MM.1S (cell line): Measurements from ENCODE around the gene USP11.

Experiments
- EZH2 ChIP-seq: fragments of 300-600 bp; sonication (generic); optimal IDR thresholded peaks from 2 replicates; pipeline ENCODE3; 2017; ENCODE audit warnings: low read depth, mild to moderate bottlenecking, antibody characterized with exemption, low read length, mixed read lengths
- EZH2phosphoT487 ChIP-seq: fragments of 300-600 bp; sonication (generic); IDR thresholded peaks from 2 replicates; pipeline ENCODE4 v1.6.1; 2018; ENCODE audit warnings: antibody characterized with exemption, low read length
- TF ChIP-seq, protein P1 (sequence below): fragments of 300-600 bp; sonication (generic); IDR thresholded peaks from 2 replicates; pipeline ENCODE4 v1.5.1; 2016; ENCODE audit warnings: antibody characterized with exemption, low read length, mixed read lengths

DNA sequence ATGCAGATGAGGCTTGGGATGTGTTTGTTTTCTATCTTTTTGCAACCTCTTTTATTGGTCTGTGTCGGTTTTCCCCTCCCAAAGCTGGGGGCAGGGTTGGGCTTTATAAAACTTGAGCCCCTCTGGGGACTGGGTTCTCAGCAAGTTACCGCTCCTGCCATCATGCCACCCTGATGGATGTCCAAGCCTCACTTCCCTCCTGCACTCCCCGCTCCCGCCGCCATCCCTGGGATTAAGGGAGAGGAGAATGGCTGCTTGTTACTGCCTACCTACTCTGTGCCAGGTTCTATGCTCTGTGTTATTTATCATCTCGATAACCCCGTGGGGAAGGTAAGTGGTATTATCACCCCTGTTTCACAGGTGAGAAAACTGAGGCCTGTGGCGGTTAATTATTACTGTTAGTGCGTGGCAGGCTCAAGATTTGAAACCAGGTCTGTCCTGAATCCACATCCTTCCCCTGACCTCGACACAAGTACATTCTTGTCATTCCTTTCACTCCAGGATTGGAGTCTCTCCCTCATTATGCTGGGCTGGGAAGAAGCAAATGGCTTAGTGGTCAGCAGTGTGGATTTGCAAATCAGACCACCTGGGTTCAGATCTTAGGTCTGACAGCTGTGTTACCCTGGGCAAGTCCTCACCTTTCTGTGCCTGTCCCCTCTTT, 34.7 kb upstream of the USP11 start:
- TF ChIP-seq, protein P1, sequence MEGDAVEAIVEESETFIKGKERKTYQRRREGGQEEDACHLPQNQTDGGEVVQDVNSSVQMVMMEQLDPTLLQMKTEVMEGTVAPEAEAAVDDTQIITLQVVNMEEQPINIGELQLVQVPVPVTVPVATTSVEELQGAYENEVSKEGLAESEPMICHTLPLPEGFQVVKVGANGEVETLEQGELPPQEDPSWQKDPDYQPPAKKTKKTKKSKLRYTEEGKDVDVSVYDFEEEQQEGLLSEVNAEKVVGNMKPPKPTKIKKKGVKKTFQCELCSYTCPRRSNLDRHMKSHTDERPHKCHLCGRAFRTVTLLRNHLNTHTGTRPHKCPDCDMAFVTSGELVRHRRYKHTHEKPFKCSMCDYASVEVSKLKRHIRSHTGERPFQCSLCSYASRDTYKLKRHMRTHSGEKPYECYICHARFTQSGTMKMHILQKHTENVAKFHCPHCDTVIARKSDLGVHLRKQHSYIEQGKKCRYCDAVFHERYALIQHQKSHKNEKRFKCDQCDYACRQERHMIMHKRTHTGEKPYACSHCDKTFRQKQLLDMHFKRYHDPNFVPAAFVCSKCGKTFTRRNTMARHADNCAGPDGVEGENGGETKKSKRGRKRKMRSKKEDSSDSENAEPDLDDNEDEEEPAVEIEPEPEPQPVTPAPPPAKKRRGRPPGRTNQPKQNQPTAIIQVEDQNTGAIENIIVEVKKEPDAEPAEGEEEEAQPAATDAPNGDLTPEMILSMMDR = no peak
- no peak for TF ChIP-seq EZH2phosphoT487
- TF ChIP-seq EZH2 = no peak
